GM12891 (cell line): ENCODE data around the gene S100A6.

Experiments
- POLR2A ChIP-seq: IDR thresholded peaks from 2 replicates; pipeline ENCODE4 v1.6.1; 2011; ENCODE audit warnings: low read depth, low read length, control low read depth
- POLR2AphosphoS5 ChIP-seq: IDR thresholded peaks from 2 replicates; pipeline ENCODE4 v1.6.1; 2011; ENCODE audit warnings: low read depth, low read length, control low read depth
- POU2F2 ChIP-seq: IDR thresholded peaks from 2 replicates; pipeline ENCODE4 v1.6.1; 2011; ENCODE audit warnings: low read depth, mild to moderate bottlenecking, control low read depth, low read length, moderate library complexity
- TAF1 ChIP-seq: IDR thresholded peaks from 2 replicates; pipeline ENCODE4 v1.6.1; 2011; ENCODE audit warnings: low read depth, low read length, control low read depth

- TF ChIP-seq POLR2A (no peak), TAF1 (no peak), POLR2AphosphoS5 (no peak), POU2F2 (no peak)
Observed at GRCh38 chr1:153553830-153554541, 18.2 kb upstream of the S100A6 start.
